ENCODE results near the gene HPSE2. TPM values are rescaled to one million over a fixed set of nuclear protein-coding genes. Genes with fewer than 3 reads are reported as not detected.

The HPSE2 gene
- total RNA-seq, 6 experiments from 2014 or later, result 0.05 to 0.09 TPM; not detected in 4

- Mint-ChIP-seq H3K9me3 (no peaks in the 10 kb centered on the region), H3K36me3 (ENCODE audit: low read depth) (no peaks in the 10 kb centered on the region), H3K4me3 (no peak overlapping the region), H3K27ac (no peak overlapping the region), H3K27me3 (ENCODE audit: insufficient read depth) (no peaks in the 10 kb centered on the region; the same call in 1 of the 2 replicates), H3K4me1 (ENCODE audit: low read depth) (no peaks in the 10 kb centered on the region)
- no peak for DNase-seq
- TF ChIP-seq CTCF (IDR thresholded peaks at IDR 0.05), result no peak
Measured at GRCh38 chr10:98832738-98833137, 402.9 kb downstream of the HPSE2 start.

- Mint-ChIP-seq H3K27me3 (ENCODE audit: insufficient read depth) (no peaks in the 10 kb centered on the region; the same call in 1 of the 2 replicates), H3K4me1 (ENCODE audit: low read depth) (no peaks in the 10 kb centered on the region), H3K9me3 (no peaks in the 10 kb centered on the region), H3K36me3 (ENCODE audit: low read depth) (no peaks in the 10 kb centered on the region), H3K27ac (no peak overlapping the region), H3K4me3 (no peak overlapping the region)
- no peak for DNase-seq
- TF ChIP-seq CTCF (IDR thresholded peaks at IDR 0.05), result no peak
Measured at GRCh38 chr10:98832196-98832595, 403.5 kb downstream of the HPSE2 start.

- no peaks in the 10 kb centered on the region; the same call in 1 of the 2 replicates for H3K27me3 Mint-ChIP-seq (ENCODE audit: insufficient read depth)
- no peaks in the 10 kb centered on the region for H3K4me1 Mint-ChIP-seq (ENCODE audit: low read depth)
- no peak for DNase-seq
- H3K4me3 Mint-ChIP-seq, result no peak overlapping the region
- no peak for TF ChIP-seq CTCF (IDR thresholded peaks at IDR 0.05)
- no peaks in the 10 kb centered on the region for H3K9me3 Mint-ChIP-seq
- H3K27ac Mint-ChIP-seq, result no peak overlapping the region
- H3K36me3 Mint-ChIP-seq (ENCODE audit: low read depth), result no peaks in the 10 kb centered on the region
Measured at GRCh38 chr10:98831391-98831790, 404.3 kb downstream of the HPSE2 start.

GRCh38 chr10:98825741-98826140, 409.9 kb downstream of the HPSE2 start:
- Mint-ChIP-seq H3K27ac (no peak overlapping the region), H3K9me3 (no peaks in the 10 kb centered on the region), H3K4me3 (no peak overlapping the region), H3K4me1 (ENCODE audit: low read depth) (no peaks in the 10 kb centered on the region), H3K27me3 (ENCODE audit: insufficient read depth) (peaks cover 2% of the 10 kb centered on the region; the same call in 1 of the 2 replicates), H3K36me3 (ENCODE audit: low read depth) (no peaks in the 10 kb centered on the region)
- DNase-seq, result no peak
- TF ChIP-seq CTCF (IDR thresholded peaks at IDR 0.05), result no peak

GRCh38 chr10:98817396-98817795, 418.3 kb downstream of the HPSE2 start:
- Mint-ChIP-seq H3K27me3 (ENCODE audit: insufficient read depth) (peaks cover 2% of the 10 kb centered on the region; the same call in 1 of the 2 replicates), H3K4me1 (ENCODE audit: low read depth) (no peaks in the 10 kb centered on the region), H3K4me3 (no peak overlapping the region), H3K9me3 (no peaks in the 10 kb centered on the region), H3K27ac (no peak overlapping the region), H3K36me3 (ENCODE audit: low read depth) (no peaks in the 10 kb centered on the region)
- no peak for TF ChIP-seq CTCF (IDR thresholded peaks at IDR 0.05)
- DNase-seq, result no peak
